ENCODE results near the gene AP4M1.

DNA sequence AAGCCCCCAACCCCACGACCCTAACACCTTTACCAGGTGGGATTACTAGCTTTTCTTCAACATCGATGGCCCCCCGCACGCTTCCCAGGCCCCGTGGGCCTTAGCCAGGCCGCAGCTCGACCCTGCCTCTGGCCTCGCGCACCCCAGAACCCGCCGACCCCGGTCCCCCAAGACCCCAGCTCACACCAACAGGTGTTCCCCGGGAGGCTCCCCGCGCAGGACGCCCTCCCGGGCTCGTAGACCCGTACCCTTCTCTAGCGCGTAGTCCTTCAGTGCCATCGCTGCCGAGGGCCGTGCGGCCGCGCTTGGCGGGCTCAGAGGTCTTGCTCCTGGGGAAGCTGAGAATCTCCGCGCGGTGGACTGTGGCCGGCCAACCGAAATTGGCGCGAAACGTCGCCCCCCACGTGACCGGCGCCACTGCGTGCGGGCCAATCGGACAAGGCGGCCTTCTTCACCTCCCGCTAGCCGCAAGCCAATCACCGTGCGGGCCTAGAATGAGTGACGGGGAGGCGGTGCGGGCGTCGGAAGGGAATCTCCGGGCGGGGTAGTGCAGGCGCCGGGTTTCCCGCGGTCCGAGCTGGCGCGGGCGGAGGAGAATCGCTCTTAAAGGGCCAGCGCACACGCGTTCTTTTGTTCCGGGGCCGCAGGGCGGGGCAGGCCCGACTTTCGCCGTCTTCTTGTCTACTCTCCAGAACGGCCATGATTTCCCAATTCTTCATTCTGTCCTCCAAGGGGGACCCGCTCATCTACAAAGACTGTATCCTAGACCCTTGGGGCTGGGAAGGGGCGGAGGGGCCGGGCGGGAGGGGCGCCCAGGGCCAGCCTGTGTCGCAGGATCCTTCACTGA lies at the start of gene AP4M1, which contains the start of gene MCM7:
- no peak for TF ChIP-seq TAL1 (IDR thresholded peaks at IDR 0.05)
- TF ChIP-seq, protein P1, sequence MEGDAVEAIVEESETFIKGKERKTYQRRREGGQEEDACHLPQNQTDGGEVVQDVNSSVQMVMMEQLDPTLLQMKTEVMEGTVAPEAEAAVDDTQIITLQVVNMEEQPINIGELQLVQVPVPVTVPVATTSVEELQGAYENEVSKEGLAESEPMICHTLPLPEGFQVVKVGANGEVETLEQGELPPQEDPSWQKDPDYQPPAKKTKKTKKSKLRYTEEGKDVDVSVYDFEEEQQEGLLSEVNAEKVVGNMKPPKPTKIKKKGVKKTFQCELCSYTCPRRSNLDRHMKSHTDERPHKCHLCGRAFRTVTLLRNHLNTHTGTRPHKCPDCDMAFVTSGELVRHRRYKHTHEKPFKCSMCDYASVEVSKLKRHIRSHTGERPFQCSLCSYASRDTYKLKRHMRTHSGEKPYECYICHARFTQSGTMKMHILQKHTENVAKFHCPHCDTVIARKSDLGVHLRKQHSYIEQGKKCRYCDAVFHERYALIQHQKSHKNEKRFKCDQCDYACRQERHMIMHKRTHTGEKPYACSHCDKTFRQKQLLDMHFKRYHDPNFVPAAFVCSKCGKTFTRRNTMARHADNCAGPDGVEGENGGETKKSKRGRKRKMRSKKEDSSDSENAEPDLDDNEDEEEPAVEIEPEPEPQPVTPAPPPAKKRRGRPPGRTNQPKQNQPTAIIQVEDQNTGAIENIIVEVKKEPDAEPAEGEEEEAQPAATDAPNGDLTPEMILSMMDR (IDR thresholded peaks at IDR 0.05 in 2 of 3, conservative IDR thresholded peaks at IDR 0.05 in 1 of 3; ENCODE audit: insufficient read depth in 2 of 3, low read depth in 1 of 3, low read length in 3 of 3), result peak in 1 of 3 experiments; percentile 7; a peak in 1 of 6 replicates
- TF ChIP-seq, protein P2, sequence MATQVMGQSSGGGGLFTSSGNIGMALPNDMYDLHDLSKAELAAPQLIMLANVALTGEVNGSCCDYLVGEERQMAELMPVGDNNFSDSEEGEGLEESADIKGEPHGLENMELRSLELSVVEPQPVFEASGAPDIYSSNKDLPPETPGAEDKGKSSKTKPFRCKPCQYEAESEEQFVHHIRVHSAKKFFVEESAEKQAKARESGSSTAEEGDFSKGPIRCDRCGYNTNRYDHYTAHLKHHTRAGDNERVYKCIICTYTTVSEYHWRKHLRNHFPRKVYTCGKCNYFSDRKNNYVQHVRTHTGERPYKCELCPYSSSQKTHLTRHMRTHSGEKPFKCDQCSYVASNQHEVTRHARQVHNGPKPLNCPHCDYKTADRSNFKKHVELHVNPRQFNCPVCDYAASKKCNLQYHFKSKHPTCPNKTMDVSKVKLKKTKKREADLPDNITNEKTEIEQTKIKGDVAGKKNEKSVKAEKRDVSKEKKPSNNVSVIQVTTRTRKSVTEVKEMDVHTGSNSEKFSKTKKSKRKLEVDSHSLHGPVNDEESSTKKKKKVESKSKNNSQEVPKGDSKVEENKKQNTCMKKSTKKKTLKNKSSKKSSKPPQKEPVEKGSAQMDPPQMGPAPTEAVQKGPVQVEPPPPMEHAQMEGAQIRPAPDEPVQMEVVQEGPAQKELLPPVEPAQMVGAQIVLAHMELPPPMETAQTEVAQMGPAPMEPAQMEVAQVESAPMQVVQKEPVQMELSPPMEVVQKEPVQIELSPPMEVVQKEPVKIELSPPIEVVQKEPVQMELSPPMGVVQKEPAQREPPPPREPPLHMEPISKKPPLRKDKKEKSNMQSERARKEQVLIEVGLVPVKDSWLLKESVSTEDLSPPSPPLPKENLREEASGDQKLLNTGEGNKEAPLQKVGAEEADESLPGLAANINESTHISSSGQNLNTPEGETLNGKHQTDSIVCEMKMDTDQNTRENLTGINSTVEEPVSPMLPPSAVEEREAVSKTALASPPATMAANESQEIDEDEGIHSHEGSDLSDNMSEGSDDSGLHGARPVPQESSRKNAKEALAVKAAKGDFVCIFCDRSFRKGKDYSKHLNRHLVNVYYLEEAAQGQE (IDR thresholded peaks at IDR 0.05; ENCODE audit: borderline replicate concordance), result peak; percentile 94
- TF ChIP-seq, protein P2 (CRISPR knock-in tag; IDR thresholded peaks at IDR 0.05; ENCODE audit: low read depth), result no peak
- peak; percentile 63; the same call in 1 of the 2 replicates for TF ChIP-seq ZBTB1 (CRISPR knock-in tag; IDR thresholded peaks at IDR 0.05; ENCODE audit: borderline replicate concordance, low read depth)
- peak; percentile 96 for TF ChIP-seq POLR2A (conservative IDR thresholded peaks at IDR 0.05)
- TF ChIP-seq ZKSCAN8 (CRISPR knock-in tag; IDR thresholded peaks at IDR 0.05), result no peak
- TF ChIP-seq POLR2AphosphoS2 (IDR thresholded peaks at IDR 0.05; ENCODE audit: low read length), result no peak

All from K562 (cell line).